Spleen (tissue), 7 donors: Measurements from ENCODE around the gene ZNF512B.

Experiments used
- CTCF ChIP-seq, 11 experiments: fragments of 200-600 bp in 7 of 11; fragments of 450-650 bp in 4 of 11; sonication (generic) in 4 of 11; IDR thresholded peaks in 8 of 11; conservative IDR thresholded peaks in 3 of 11; 1 replicate in 7 of 11; 2 replicates in 4 of 11; pipeline versions ENCODE4 v1.4.0 to v1.8.0; 2016 to 2021; ENCODE audit warnings: antibody characterized with exemption in 11 of 11, inconsistent platforms in 4 of 11, mild to moderate bottlenecking in 1 of 11
- POLR2A ChIP-seq, 3 donors: fragments of 450-650 bp; IDR thresholded peaks; one replicate each; pipeline ENCODE4 v1.5.1; 2017; ENCODE audit warnings: antibody characterized with exemption in 3 of 3, mild to moderate bottlenecking in 1 of 3
- POLR2AphosphoS5 ChIP-seq, 3 donors: sonication (generic); formaldehyde crosslinking; IDR thresholded peaks; one replicate each; pipeline ENCODE4 v1.5.1; 2017; ENCODE audit warnings: antibody characterized with exemption in 3 of 3
- donor health status: DM: no; HTN: no; CAD: no; lungs with moderate emphysema.
- donor health status: DM: no; HTN: no; CAD: no.
- donor health status: DM: no; HTN: no; CAD: no.

GRCh38 chr20:63945031-63945658, 24.6 kb downstream of the ZNF512B start:
- TF ChIP-seq CTCF (IDR thresholded peaks at IDR 0.05 in 8 of 11, conservative IDR thresholded peaks at IDR 0.05 in 3 of 11): no peak
- TF ChIP-seq POLR2AphosphoS5 (IDR thresholded peaks at IDR 0.05): peak in 2 of 3 donors; percentile 20 to 42
- no peak for TF ChIP-seq POLR2A (IDR thresholded peaks at IDR 0.05)
